Cardiac ventricle fibroblast (primary cell): ENCODE measurements around the gene DSTYK. TPM values are rescaled to one million over a fixed set of nuclear protein-coding genes. Genes with fewer than 3 reads are reported as not detected.

Experiments
- total RNA-seq: library from RNA; depleted of rRNA; stranded (reverse); fragments of >200 nt; gene quantifications from 2 replicates; pipeline ENCODE4 v1.2.3, GENCODE V29; 2015

The DSTYK gene
- 9.9 and 10.5 TPM in 2 replicates for total RNA-seq

GRCh38 chr1:205211169-205211838, at the start of gene DSTYK:
Gene DSTYK (minus strand): TSS chr1:205211702. CDS start chr1:205211535, 167 bp downstream.

DNA sequence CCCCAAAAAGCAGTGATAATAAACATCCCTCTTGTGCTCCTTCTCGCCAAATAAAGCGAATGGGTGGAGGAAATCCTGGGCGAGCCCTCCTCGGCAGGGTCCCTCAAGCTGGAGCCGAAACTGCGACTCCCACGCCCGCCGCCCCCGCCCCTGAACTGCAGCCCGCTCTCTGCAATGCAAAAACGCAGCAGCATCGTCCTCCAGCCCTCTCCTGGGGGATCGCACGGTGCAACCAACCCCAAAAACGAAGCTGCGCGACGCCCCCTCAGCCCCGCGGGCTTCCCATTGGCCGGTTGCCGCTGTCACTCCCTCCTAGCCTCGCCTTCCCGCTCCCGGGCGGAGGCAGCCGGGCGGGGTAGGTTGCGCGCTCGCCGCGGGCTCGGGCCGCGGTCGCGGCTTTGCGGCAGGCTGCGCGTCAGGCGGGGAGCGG, 16.1 kb upstream of the DSTYK start, which contains the start of gene TMCC2:
TMCC2 (plus strand) TSS at position 363 of the 430 bp plus-strand sequence. CDS start 619 bp downstream, outside the sequence.

GRCh38 chr1:205121660-205122488, 89.6 kb downstream of the DSTYK start, which contains the start of gene RBBP5:
Gene RBBP5 (minus strand): TSS chr1:205121978. CDS start chr1:205121873, 105 bp downstream.

Other genes with a start within 250 kb of the DSTYK start
- gene CNTN2, start 168.5 kb downstream of the DSTYK start, total RNA-seq, result not detected in 2 replicates
- gene TMEM81, start 127.2 kb downstream of the DSTYK start, total RNA-seq, result 0.50 and 0.88 TPM in 2 replicates
- 12.1 and 12.5 TPM in 2 replicates for gene RBBP5, start 89.7 kb downstream of the DSTYK start, total RNA-seq
- gene TMCC2, start 16.2 kb upstream of the DSTYK start, total RNA-seq, result 1.4 and 2.3 TPM in 2 replicates
- 3.6 and 3.9 TPM in 2 replicates for gene NUAK2, start 110.0 kb upstream of the DSTYK start, total RNA-seq
- 2.9 and 3.0 TPM in 2 replicates for gene KLHDC8A, start 145.2 kb upstream of the DSTYK start, total RNA-seq
- gene LEMD1, start 210.4 kb upstream of the DSTYK start, total RNA-seq, result not detected in 2 replicates
- 0.29 and 0.37 TPM in 2 replicates for gene BLACAT1, start 244.3 kb upstream of the DSTYK start, total RNA-seq